ENCODE data around the gene ATG10.
"Not testable (repeated sequence)": the region's sequence is repeated elsewhere in the genome, so short reads cannot be mapped to it uniquely, and the experiment has no call there.

Gene ATG10

GRCh38 chr5:82244854-82245635, 273.2 kb downstream of the ATG10 start:
- DNase-seq, result no peak

- no peak for DNase-seq
These were observed 275.2 kb downstream of the ATG10 start for GRCh38 chr5:82246960-82247574.

DNA sequence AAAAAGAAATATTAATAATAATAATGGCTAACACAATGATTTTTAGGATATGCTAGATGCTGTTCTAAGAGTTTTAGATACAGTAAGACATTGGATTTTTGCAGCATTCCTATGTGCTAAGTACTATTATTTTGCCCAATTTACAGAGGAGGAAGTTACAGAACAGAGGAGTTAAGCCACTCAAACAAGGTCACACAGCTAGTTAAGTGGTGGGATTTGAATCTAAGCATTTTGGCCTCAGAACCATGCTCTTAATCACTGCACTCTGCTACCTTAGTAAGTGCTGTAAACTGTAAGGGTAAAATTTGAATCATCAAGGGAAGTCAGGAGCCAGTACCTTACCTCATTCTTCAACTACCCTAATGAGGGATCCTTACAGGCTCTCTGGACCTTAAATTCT, 280.9 kb downstream of the ATG10 start:
- no peak for DNase-seq

DNA sequence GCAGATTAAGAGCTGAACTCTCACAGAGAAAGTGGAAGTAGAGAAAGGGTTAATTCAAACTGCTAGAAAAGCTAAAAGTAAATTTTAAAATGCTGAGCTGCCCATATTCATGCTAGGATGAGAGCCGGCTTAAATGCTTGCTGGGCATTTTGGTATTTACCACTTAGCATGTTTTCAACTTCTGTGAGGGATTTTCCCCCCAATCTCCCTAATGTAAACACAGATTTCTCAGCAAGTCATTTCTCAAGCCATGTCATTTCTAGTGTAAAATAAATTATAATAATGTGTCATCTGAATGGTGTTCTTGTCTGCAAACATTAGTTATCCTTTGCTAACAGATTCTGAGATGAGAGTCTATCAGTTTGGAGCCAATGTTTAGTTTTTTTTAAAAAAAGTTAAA, 284.0 kb downstream of the ATG10 start:
- no peak for DNase-seq

DNA sequence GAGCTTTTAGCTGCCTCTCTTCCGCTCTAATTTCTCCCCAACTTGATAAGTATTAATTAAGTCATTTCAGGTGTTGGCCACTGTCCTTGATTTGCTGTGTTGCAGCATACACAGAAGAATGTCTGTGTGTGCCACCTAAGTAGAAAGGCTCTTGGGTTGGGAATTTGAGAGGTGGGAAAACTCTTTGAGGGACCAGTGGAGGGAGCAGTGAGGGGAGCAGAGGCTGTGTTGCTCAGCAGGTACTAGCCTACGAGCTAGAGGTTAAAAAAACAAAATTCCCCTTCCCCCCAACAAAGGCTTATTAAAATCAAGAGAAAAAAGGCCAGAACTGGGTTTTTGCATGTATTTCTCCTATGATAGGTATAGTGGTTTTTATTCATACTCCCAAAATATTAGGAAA, 285.4 kb downstream of the ATG10 start:
- no peak for DNase-seq

GRCh38 chr5:82257729-82258128, 285.9 kb downstream of the ATG10 start:
- no peak for DNase-seq

DNA sequence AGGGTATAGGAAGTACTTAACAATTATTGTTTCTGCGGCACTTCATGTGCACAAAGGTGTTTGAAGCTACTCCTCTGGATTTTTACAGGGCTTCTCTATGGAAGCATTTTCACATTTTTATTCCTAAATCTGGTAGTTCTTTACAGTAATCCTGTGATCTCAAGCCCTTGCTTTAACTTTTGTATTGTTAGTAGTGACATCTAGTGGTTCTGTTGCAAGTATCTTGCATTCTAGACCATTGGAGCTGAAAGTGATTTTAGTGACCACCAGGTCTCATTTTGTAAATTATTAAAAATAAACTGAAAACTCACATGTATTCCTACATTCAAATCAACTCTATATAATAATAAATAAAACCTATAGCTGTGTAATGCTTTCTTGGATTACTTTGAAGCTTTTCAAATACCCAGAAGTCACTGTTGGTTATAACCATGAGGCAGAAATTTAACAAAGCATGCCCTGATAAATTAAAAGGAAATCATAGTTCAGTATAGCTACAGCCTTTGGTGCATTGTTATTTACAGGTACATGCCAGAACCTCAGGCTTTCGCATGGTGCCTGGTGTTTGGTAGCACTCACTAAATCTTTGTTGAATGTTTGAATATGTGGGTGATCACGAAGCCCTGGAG, 287.5 kb downstream of the ATG10 start:
- peak; percentile 39 to 58 for DNase-seq

- DNase-seq, result no peak
These were observed 293.2 kb downstream of the ATG10 start for GRCh38 chr5:82265047-82265446.

DNA sequence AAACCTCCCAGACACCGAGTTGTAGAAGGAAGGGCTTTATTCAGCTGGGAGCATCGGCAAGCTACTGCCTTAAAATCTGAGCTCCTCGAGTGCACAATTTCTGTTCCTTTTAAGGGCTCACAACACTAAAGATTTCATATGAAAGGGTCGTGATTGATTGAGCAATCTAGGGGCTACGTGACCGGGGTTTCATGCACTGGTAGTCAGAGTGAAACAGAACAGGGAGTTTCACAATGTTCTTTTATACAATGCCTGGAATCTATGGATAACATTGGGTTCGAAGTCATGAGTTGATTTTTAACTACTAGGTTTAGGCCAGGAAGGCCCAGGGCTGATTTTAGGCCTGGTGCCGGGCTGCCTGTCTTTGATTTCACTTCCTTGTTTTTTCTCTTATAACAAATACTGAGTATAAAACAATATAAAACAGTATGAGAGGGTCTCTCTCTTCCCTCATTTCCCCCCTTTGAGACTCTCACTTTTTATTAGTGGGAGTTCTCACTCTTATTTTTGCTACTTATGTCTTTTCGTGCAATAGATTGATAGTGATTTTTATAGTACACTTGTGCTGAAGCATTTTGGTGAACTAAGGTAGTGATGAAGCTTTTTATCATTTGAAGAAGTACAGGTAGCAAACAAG, 295.6 kb downstream of the ATG10 start:
- not testable (repeated sequence) for DNase-seq

- DNase-seq, result not testable (repeated sequence)
These were observed 297.5 kb downstream of the ATG10 start for GRCh38 chr5:82269363-82269762.

DNA sequence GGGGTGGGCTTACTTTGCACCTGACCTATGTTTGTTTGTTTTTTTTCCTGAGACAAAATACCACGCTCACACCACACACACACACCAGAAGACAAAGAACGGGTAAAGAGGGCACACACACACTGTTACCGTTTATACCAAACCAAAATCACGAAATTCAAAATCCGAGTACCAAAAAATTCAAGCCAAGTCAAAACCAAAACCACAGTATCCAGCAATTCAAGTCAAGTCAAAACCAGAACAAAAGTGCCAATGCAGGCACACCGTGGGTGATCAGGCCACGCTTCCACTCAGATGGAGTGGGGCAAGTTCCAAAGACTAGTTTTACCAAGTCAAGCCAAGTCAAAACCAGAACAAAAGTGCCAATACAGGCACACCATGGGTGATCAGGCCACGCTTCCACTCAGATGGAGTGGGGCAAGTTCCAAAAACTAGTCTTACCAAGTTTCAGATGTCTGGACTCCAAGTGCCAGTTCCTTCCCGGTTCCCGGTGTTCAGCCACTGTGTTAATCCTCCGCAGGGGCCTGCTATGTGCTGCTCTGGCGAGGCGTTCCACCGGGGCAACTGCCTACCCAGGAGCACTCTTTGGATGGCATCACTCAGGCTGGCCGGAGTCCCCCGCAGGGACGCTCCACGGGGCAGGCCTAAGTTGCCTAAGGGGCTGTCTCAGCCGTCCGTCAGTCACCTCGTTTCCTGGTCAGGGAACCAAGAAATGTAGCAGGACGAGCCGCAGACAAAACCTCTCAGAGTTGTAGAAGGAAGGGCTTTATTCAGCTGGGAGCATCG, 300.9 kb downstream of the ATG10 start:
- DNase-seq, result not testable (repeated sequence)

DNA sequence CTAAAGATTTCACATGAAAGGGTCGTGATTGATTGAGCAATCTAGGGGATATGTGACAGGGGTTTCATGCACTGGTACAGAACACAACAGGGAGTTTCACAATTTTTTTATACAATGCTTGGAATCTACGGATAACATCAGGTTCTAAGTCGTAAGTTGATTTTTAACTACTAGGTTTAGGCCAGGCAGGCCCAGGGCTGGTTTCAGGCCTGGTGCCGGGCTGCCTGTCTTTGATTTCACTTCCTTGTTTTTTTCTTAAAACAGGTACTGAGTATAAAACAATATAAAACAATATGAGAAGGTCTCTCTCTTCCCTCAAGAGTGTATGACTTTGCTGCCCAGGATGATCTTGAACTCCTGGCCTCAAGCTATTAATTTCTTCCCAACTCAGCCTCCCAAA, 301.6 kb downstream of the ATG10 start:
- DNase-seq, result not testable (repeated sequence)

DNA sequence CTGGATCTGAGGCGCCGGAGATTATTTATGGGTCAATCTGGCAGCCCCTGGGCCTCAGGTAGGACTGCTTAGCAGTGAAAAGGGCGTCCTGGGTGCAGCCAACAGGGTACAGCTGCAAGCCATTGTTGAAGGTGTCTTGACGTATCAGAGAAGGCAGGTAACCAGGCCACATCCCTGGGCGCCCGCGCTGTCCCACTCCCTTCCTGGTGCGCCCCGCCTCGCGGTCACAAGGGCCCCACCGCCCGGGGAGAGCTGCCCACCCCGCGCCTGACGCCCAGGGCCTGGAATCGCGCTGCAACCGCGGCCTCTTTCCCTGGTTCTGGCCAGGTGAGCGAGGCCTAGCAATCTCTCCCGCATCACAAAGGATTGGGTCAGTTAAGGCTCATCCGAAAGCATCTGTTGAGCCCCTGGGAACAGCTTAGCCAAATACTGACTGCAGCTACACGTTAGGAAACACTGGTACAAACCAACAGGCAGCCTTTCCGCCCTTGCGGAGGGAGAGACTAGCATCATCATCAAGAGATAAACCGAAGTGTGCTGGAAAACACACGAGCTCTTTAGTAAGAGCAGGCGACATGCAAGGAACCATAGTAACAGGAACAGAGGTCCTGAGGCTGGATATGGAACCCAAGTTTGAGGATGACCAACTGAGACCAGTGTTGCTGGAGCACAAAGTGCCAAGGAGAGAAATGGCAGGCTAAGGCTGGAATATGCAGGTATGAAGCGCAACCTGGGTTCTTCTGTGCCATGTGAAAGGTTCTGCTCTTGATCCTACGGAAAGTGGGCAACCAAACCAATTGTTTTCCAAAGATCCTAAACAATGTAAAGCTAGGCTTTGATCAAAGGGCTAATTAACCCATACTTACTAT, 302.8 kb downstream of the ATG10 start:
- no peak for DNase-seq

- no peak for DNase-seq
These were observed 303.4 kb downstream of the ATG10 start for GRCh38 chr5:82275216-82275664.

DNA sequence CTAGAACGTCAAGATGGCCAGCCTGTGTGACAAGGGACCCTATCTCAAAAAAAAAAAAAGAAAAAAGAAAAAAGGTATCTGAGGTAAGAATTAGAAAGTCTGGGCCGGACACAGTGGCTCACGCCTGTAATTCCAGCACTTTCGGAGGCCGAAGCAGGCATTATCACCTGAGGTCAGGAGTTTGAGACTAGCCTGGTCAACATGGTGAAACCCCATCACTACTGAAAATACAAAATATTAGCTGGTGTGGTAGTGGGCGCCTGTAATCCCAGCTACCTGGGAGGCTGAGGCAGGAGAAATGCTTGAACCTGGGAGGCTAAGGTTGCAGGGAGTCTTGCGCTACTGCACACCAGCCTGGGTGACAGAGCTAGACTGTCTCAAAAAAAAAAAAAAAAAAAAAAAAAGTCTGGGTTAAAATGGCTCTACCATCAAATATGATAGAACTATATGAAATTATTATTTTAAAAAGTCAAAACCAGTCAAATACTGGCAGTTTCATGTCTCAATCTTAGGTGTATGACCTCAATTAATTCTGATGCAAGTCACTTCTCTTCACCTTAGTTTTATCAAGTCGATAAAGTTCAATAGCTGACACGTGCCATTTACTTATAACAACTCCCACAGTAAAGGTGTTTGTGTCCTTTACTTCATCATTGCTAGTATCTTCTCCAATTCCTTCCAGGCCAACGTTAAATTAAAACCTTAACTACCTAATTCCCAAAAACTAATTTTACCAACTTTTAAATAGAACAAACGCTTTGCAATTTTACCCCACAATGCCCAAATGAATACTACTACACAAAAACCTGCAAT, 305.2 kb downstream of the ATG10 start:
- DNase-seq, result no peak

- DNase-seq, result no peak
These were observed 305.8 kb downstream of the ATG10 start for GRCh38 chr5:82277613-82277986.

DNA sequence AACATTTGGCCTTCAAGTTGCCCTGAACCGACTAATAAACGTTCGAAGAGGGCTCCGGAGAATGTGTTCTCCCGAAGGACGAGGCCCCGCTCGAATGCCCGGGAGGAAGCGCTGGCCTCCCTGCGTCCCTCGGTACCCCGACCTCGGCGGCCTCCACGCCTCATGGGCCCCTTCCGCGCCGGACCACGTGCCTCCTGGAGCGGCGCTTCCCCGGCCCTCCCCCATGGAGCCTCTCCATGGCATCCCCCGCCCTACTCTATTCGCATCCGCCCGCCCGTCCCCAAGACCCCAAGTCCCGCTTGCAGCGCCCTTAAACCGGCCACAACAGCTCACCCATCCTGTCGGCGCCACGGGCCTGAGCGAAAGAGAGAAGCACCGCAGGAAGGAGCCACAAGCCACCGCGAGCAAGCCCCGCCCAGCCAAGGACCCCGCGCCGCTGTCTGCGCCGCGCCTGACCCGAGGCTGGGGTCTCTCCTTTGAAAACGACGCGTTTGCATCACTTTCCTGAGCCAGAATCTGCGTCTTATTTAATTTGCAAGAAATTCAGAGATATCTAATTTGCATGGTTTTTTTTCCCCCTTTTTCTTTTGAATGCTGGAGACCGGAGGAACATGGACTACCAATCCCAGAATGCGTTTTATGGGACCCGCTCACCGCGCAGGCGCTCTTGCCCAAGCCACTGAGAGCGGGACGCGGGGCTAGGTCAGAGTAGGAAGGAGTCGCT, 306.3 kb downstream of the ATG10 start, which contains the start of gene RPS23:
Gene RPS23 (minus strand): TSS at position 368 of the 724 bp plus-strand sequence. CDS start 31 bp downstream, at position 337.
- DNase-seq, result peak; percentile 86 to 90

DNA sequence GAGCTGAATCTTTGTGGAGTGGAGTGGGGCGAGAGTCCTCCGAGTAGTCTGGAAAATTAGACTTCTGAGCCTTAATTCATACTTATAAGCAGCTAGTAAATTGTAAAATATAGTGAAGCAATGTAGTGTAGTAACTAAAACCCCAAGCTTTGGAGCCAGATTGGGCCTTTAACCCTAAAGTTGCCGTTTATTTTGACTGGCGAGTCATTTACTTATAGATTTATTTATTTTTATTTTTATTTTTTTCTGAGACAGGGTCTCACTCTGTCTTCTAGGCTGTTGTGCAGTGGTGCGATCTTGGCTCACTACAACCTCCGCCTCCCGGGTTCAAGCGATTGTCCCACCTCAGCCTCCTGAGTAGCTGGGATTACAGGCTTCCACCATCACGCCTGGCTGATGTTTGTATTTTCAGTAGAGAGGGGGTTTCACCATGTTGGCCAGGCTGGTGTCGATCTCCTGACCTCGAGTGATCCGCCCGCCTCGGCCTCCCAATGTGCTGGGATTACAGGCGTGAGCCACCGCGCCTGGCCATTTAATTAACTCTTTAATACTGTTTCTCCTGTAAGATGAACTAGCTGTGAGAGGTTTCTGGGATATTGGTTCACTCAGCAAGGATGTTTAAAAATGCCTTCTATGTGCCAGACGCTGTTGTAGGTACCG, 307.0 kb downstream of the ATG10 start:
- no peak for DNase-seq

GRCh38 chr5:82283893-82284292, 312.1 kb downstream of the ATG10 start:
- no peak for DNase-seq
